22Rv1 (cell line): Measurements from ENCODE around the gene BAHCC1.

Source experiments
- H3K27ac ChIP-seq: fragments of 450-650 bp; 2 replicates; pipeline ENCODE4 v1.5.1; 2017
- CTCF ChIP-seq: fragments of 450-650 bp; IDR thresholded peaks from 2 replicates; pipeline ENCODE4 v1.5.1; 2017; ENCODE audit warnings: mild to moderate bottlenecking
- ZFX ChIP-seq: fragments of 450-650 bp; IDR thresholded peaks from 2 replicates; pipeline ENCODE4 v1.6.1; 2017; ENCODE audit warnings: antibody characterized with exemption, borderline replicate concordance

The BAHCC1 gene

GRCh38 chr17:81473019-81473418 lies 77.8 kb downstream of the BAHCC1 start:
- 0 out of 2 replicates have a peak overlapping the region, but pooled peaks have one; percentile 73 for H3K27ac ChIP-seq
- no peak for TF ChIP-seq CTCF
- TF ChIP-seq ZFX: no peak

GRCh38 chr17:81474958-81475357 lies 79.7 kb downstream of the BAHCC1 start:
- TF ChIP-seq ZFX (no peak), CTCF (no peak)
- no peak overlapping the region for H3K27ac ChIP-seq

- TF ChIP-seq ZFX: no peak
- TF ChIP-seq CTCF: no peak
- H3K27ac ChIP-seq: no peak overlapping the region
These were observed 80.8 kb downstream of the BAHCC1 start for GRCh38 chr17:81476097-81476496.

- H3K27ac ChIP-seq: no peak overlapping the region
- TF ChIP-seq ZFX (no peak), CTCF (no peak)
These were observed 81.4 kb downstream of the BAHCC1 start for GRCh38 chr17:81476635-81477034.

- H3K27ac ChIP-seq: no peak overlapping the region
- TF ChIP-seq CTCF (no peak), ZFX (no peak)
These were observed 81.9 kb downstream of the BAHCC1 start for GRCh38 chr17:81477173-81477572.

- no peak overlapping the region for H3K27ac ChIP-seq
- no peak for TF ChIP-seq ZFX
These were observed 82.9 kb downstream of the BAHCC1 start for GRCh38 chr17:81478119-81478518.

- TF ChIP-seq CTCF (no peak), ZFX (no peak)
- H3K27ac ChIP-seq: no peak overlapping the region
These were observed 84.2 kb downstream of the BAHCC1 start for GRCh38 chr17:81479175-81480071.
